NCI-H2107 treated with DMSO at 0.1 percent for 48 hours (cell line): ENCODE results near the gene TCF4.
"Not testable (repeated sequence)": the region's sequence is repeated elsewhere in the genome, so short reads cannot be mapped to it uniquely, and the experiment has no call there.

Experiments
- DNase-seq: peaks from one replicate; lab custom pipeline; 2025; ENCODE audit not compliant: unreplicated experiment; lab: John Stamatoyannopoulos, UW

Gene TCF4

GRCh38 chr18:55477860-55478581, 110.0 kb downstream of the TCF4 start:
- peak; percentile 78 for DNase-seq

- DNase-seq: peak; percentile 78
These were observed 110.5 kb downstream of the TCF4 start for GRCh38 chr18:55477499-55477859.

GRCh38 chr18:55475916-55476315, 112.1 kb downstream of the TCF4 start:
- DNase-seq: no peak

GRCh38 chr18:55475467-55475866, 112.5 kb downstream of the TCF4 start:
- DNase-seq: no peak

GRCh38 chr18:55473560-55473959, 114.4 kb downstream of the TCF4 start:
- DNase-seq: no peak

- DNase-seq: no peak
These were observed 114.9 kb downstream of the TCF4 start for GRCh38 chr18:55473058-55473457.

GRCh38 chr18:55470826-55471225, 117.2 kb downstream of the TCF4 start:
- no peak for DNase-seq

GRCh38 chr18:55469134-55469533, 118.9 kb downstream of the TCF4 start:
- DNase-seq: not testable (repeated sequence)

- DNase-seq: no peak
These were observed 121.2 kb downstream of the TCF4 start for GRCh38 chr18:55466789-55467188.

- no peak for DNase-seq
These were observed 122.7 kb downstream of the TCF4 start for GRCh38 chr18:55465313-55465712.

- DNase-seq: no peak
These were observed 123.4 kb downstream of the TCF4 start for GRCh38 chr18:55464581-55464980.

- DNase-seq: peak; percentile 61
These were observed 125.3 kb downstream of the TCF4 start for GRCh38 chr18:55462652-55463051.

GRCh38 chr18:55461848-55462247, 126.1 kb downstream of the TCF4 start:
- no peak for DNase-seq

- no peak for DNase-seq
These were observed 129.4 kb downstream of the TCF4 start for GRCh38 chr18:55458456-55459203.

GRCh38 chr18:55457028-55457427, 131.0 kb downstream of the TCF4 start:
- DNase-seq: no peak

GRCh38 chr18:55455938-55456337, 132.1 kb downstream of the TCF4 start:
- peak; percentile 79 for DNase-seq

- DNase-seq: no peak
These were observed 134.8 kb downstream of the TCF4 start for GRCh38 chr18:55453186-55453585.

GRCh38 chr18:55452123-55452611, 135.8 kb downstream of the TCF4 start:
- no peak for DNase-seq

- no peak for DNase-seq
These were observed 138.4 kb downstream of the TCF4 start for GRCh38 chr18:55449412-55450140.

GRCh38 chr18:55448420-55448819, 139.6 kb downstream of the TCF4 start:
- no peak for DNase-seq

- DNase-seq: no peak
These were observed 140.3 kb downstream of the TCF4 start for GRCh38 chr18:55447672-55448018.
